HCT116 (cell line): ENCODE data around the gene GRSF1. TPM values are rescaled to one million over a fixed set of nuclear protein-coding genes. Genes with fewer than 3 reads are reported as not detected.

Source experiments
- ATAC-seq: fragments of 200-7000 bp; cut with Tn5 transposase; 2 replicates; pipeline ENCODE4 v1.9.1; 2020; ENCODE audit warnings: mild to moderate bottlenecking, moderate library complexity
- BruUV-seq: library from RNA; stranded (reverse); fragments of 400-500 nt; replicated peaks from 2 replicates; lab custom pipeline; 2021; lab: Mats Ljungman, UMichigan
- CTCF ChIA-PET: fragments of 300-600 bp; sonication (Branson Sonifier 250); formaldehyde crosslinking; loops from one replicate; lab custom pipeline; 2021; ENCODE audit warnings: antibody characterized with exemption; lab: Charles Lee
- POLR2A ChIA-PET: fragments of 300-600, 350-600 bp; sonication (Branson Sonifier 250); formaldehyde crosslinking; loops from one replicate; lab custom pipeline; 2021; ENCODE audit warnings: antibody characterized with exemption; lab: Charles Lee
- RAD21 ChIA-PET, 2 experiments: fragments of 300-600 bp; sonication (Branson Sonifier 250); formaldehyde crosslinking; loops; one replicate each; lab custom pipeline; 2023; ENCODE audit warnings: low total read pairs in 2 of 2; ENCODE audit not compliant: uncharacterized antibody in 2 of 2, unreplicated experiment in 2 of 2, low non-redundant PET in 1 of 2; lab: Charles Lee
- DNase-seq: peaks from one replicate; pipeline ENCODE4 v3.0.0-alpha.2; 2010; ENCODE audit warnings: low read depth, low spot score
- H2AFZ ChIP-seq: fragments of 200-600 bp; shearing (Covaris generic), sonication (generic); 2 replicates; pipeline ENCODE4 v1.6.1; 2017; ENCODE audit warnings: low read depth, mixed run types, mixed read lengths, antibody characterized with exemption, low read length; ENCODE audit not compliant: poor library complexity, severe bottlenecking
- H3K27ac ChIP-seq: 2 replicates; pipeline ENCODE4 v1.5.1; 2012; ENCODE audit warnings: low read depth, low read length
- H3K27me3 ChIP-seq: fragments of 200-600 bp; sonication (generic); 2 replicates; pipeline ENCODE4 v1.6.1; 2016; ENCODE audit warnings: mixed run types, low read length, mixed read lengths; ENCODE audit not compliant: insufficient read depth
- H3K36me3 ChIP-seq, 2 experiments: fragments of 200-500 bp in 1 of 2; fragments of 200-600 bp in 1 of 2; sonication (Bioruptor generic) in 1 of 2; sonication (generic) in 1 of 2; 2 replicates each; pipeline versions ENCODE4 v1.5.1 to v1.6.1; 2014 to 2016; ENCODE audit warnings: low read length in 2 of 2, inconsistent platforms in 1 of 2, mixed read lengths in 1 of 2, mixed run types in 1 of 2; ENCODE audit not compliant: insufficient read depth in 2 of 2, control insufficient read depth in 1 of 2
- H3K4me1 ChIP-seq, 2 experiments: fragments of 200-600 bp in 1 of 2; sonication (generic) in 1 of 2; 2 replicates each; pipeline versions ENCODE4 v1.5.1 to v1.6.1; 2012 to 2017; ENCODE audit warnings: low read length in 2 of 2, inconsistent platforms in 1 of 2, mild to moderate bottlenecking in 1 of 2, mixed read lengths in 1 of 2, mixed run types in 1 of 2, moderate library complexity in 1 of 2; ENCODE audit not compliant: insufficient read depth in 2 of 2, control insufficient read depth in 1 of 2
- H3K4me2 ChIP-seq: fragments of 200-600 bp; sonication (generic); 2 replicates; pipeline ENCODE4 v1.6.1; 2017; ENCODE audit warnings: mixed run types, low read length, mixed read lengths
- H3K4me3 ChIP-seq, 2 experiments: fragments of 200-600 bp in 1 of 2; sonication (generic) in 1 of 2; replicated peaks in 1 of 2; 2 replicates each; pipeline ENCODE4 v1.5.1; 2011 to 2016; ENCODE audit warnings: low read length in 2 of 2, control low read depth in 1 of 2, low read depth in 1 of 2, mild to moderate bottlenecking in 1 of 2, mixed read lengths in 1 of 2, mixed run types in 1 of 2
- H3K79me2 ChIP-seq: fragments of 200-600 bp; sonication (generic); 2 replicates; pipeline ENCODE4 v1.6.1; 2017; ENCODE audit warnings: mild to moderate bottlenecking, mixed run types, low read length, moderate library complexity, mixed read lengths; ENCODE audit not compliant: insufficient read depth
- H3K9ac ChIP-seq: fragments of 200-600 bp; sonication (generic); 2 replicates; pipeline ENCODE4 v1.6.1; 2016; ENCODE audit warnings: low read length, mixed read lengths
- H3K9me2 ChIP-seq: fragments of 200-600 bp; sonication (generic), shearing (Covaris generic); 2 replicates; pipeline ENCODE4 v1.6.1; 2017; ENCODE audit warnings: mixed run types, mild to moderate bottlenecking, moderate library complexity; ENCODE audit not compliant: insufficient read depth
- H3K9me3 ChIP-seq, 2 experiments: fragments of 200-500 bp in 1 of 2; fragments of 200-600 bp in 1 of 2; sonication (Bioruptor generic) in 1 of 2; sonication (generic) in 1 of 2; 2 replicates each; pipeline ENCODE4 v1.6.1; 2014 to 2017; ENCODE audit warnings: low read length in 2 of 2, mixed read lengths in 2 of 2, inconsistent platforms in 1 of 2, low read depth in 1 of 2, mild to moderate bottlenecking in 1 of 2, mixed run types in 1 of 2, moderate library complexity in 1 of 2; ENCODE audit not compliant: control insufficient read depth in 1 of 2, insufficient read depth in 1 of 2
- H4K20me1 ChIP-seq: fragments of 200-600 bp; sonication (generic), shearing (Covaris generic); 2 replicates; pipeline ENCODE4 v1.6.1; 2017; ENCODE audit warnings: mixed run types, mild to moderate bottlenecking, moderate library complexity; ENCODE audit not compliant: insufficient read depth
- ATF3 ChIP-seq: IDR thresholded peaks from 2 replicates; pipeline ENCODE4 v1.6.1; 2012
- CBX3 ChIP-seq: IDR thresholded peaks from 2 replicates; pipeline ENCODE4 v1.6.1; 2012; ENCODE audit warnings: low read depth
- CTCF ChIP-seq, 3 experiments: fragments of 200-600 bp in 1 of 3; sonication (generic) in 1 of 3; IDR thresholded peaks in 2 of 3; conservative IDR thresholded peaks in 1 of 3; 2 replicates each; pipeline ENCODE4 v1.5.1; 2012 to 2017; ENCODE audit warnings: low read depth in 2 of 3, low read length in 2 of 3, antibody characterized with exemption in 1 of 3, borderline replicate concordance in 1 of 3, control low read depth in 1 of 3, mild to moderate bottlenecking in 1 of 3, mixed read lengths in 1 of 3, mixed run types in 1 of 3, moderate library complexity in 1 of 3; ENCODE audit not compliant: insufficient read depth in 1 of 3
- ELF1 ChIP-seq: IDR thresholded peaks from 2 replicates; pipeline ENCODE4 v1.6.1; 2012; ENCODE audit warnings: low read depth, borderline replicate concordance
- EZH2 ChIP-seq: fragments of 200-600 bp; sonication (generic); IDR thresholded peaks from 2 replicates; pipeline ENCODE4 v1.6.1; 2017; ENCODE audit warnings: antibody characterized with exemption, mixed run types
- FOSL1 ChIP-seq: IDR thresholded peaks from 2 replicates; pipeline ENCODE4 v1.6.1; 2012; ENCODE audit warnings: low read depth
- POLR2A ChIP-seq: IDR thresholded peaks from 2 replicates; pipeline ENCODE4 v1.7.0; 2011; ENCODE audit warnings: borderline replicate concordance; ENCODE audit not compliant: insufficient read depth, insufficient read length; ENCODE audit errors: extremely low read depth
- POLR2AphosphoS5 ChIP-seq: IDR thresholded peaks from 2 replicates; pipeline ENCODE4 v1.6.1; 2011; ENCODE audit warnings: mild to moderate bottlenecking, low read depth, low read length, moderate library complexity
- SIN3A ChIP-seq: IDR thresholded peaks from 2 replicates; pipeline ENCODE4 v1.6.1; 2012; ENCODE audit warnings: low read depth
- SRF ChIP-seq: IDR thresholded peaks from 2 replicates; pipeline ENCODE4 v1.6.1; 2012; ENCODE audit warnings: low read depth
- TCF7L2 ChIP-seq: IDR thresholded peaks from 2 replicates; pipeline ENCODE4 v1.7.0; 2011; ENCODE audit warnings: borderline replicate concordance, inconsistent platforms; ENCODE audit not compliant: insufficient read depth, insufficient read length; ENCODE audit errors: extremely low read depth
- YY1 ChIP-seq: IDR thresholded peaks from 2 replicates; pipeline ENCODE4 v1.6.1; 2011; ENCODE audit warnings: low read length, low read depth, moderate library complexity, mild to moderate bottlenecking; ENCODE audit not compliant: insufficient replicate concordance; ENCODE audit errors: extremely low read depth
- intact Hi-C: fragments of 100-400 bp; cut with micrococcal nuclease; formaldehyde crosslinking; loops from 2 replicates; pipeline ENCODE4 v1.10.0; 2022
- total RNA-seq: library from RNA; stranded (reverse); gene quantifications from one replicate; pipeline ENCODE4 v1.2.1, GENCODE V29; 2021; ENCODE audit not compliant: unreplicated experiment

Gene GRSF1
- total RNA-seq, 1 experiment from 2014 or later, result 131 TPM

- no peaks in the 10 kb centered on the region for H3K79me2 ChIP-seq
- CTCF ChIA-PET, result no interaction called here
- RAD21 ChIA-PET, result no interaction called here
- no peaks in the 10 kb centered on the region for H3K4me1 ChIP-seq
- no peak overlapping the region for H2AFZ ChIP-seq
- DNase-seq (no peak), ATAC-seq (no peak)
- no peak for TF ChIP-seq YY1
- no peak for TF ChIP-seq SRF
- TF ChIP-seq SIN3A, result no peak
- TF ChIP-seq CBX3, result no peak
- no peak for TF ChIP-seq FOSL1
- TF ChIP-seq CTCF (IDR thresholded peaks at IDR 0.05 in 2 of 3, conservative IDR thresholded peaks at IDR 0.05 in 1 of 3; ENCODE audit: borderline replicate concordance in 1 of 3, insufficient read depth in 1 of 3, low read depth in 2 of 3, low read length in 2 of 3), result no peak
- no peak for TF ChIP-seq TCF7L2
- TF ChIP-seq ATF3, result no peak
- no peak for TF ChIP-seq POLR2AphosphoS5
- TF ChIP-seq ELF1, result no peak
- TF ChIP-seq POLR2A, result no peak
- TF ChIP-seq EZH2, result no peak
- POLR2A ChIA-PET, result interaction anchor here (0.8 kb wide), 1 partner anchor 20 kb away, joined by 3 read pairs; no protein-coding TSS in a partner anchor
- BruUV-seq, result TSS peak; percentile 4
- H3K27me3 ChIP-seq, result no peaks in the 10 kb centered on the region
- H3K9ac ChIP-seq, result no peak overlapping the region
- no peak overlapping the region for H3K27ac ChIP-seq
- no peaks in the 10 kb centered on the region for H3K9me2 ChIP-seq
- 0 out of 2 replicates have a peak, but pooled peaks cover 8% of the 10 kb centered on the region for H4K20me1 ChIP-seq
- H3K4me3 ChIP-seq, result no peak overlapping the region
- intact Hi-C loops, result no loop called here
- H3K9me3 ChIP-seq, result no peaks in the 10 kb centered on the region
- H3K36me3 ChIP-seq, result peaks cover 12 to 34% of the 10 kb centered on the region in 2 experiments
- no peak overlapping the region for H3K4me2 ChIP-seq
Measured at GRCh38 chr4:70818173-70818855, 21.4 kb downstream of the GRSF1 start.
